Measurements from ENCODE around the gene OXCT2. TPM values are rescaled to one million over a fixed set of nuclear protein-coding genes. Genes with fewer than 3 reads are reported as not detected.
A peak's percentile ranks its signal among the peaks of the same experiment; 100 is the strongest.

Gene OXCT2
- total RNA-seq, 1 donor from 2014 or later: 0.36 TPM

DNA sequence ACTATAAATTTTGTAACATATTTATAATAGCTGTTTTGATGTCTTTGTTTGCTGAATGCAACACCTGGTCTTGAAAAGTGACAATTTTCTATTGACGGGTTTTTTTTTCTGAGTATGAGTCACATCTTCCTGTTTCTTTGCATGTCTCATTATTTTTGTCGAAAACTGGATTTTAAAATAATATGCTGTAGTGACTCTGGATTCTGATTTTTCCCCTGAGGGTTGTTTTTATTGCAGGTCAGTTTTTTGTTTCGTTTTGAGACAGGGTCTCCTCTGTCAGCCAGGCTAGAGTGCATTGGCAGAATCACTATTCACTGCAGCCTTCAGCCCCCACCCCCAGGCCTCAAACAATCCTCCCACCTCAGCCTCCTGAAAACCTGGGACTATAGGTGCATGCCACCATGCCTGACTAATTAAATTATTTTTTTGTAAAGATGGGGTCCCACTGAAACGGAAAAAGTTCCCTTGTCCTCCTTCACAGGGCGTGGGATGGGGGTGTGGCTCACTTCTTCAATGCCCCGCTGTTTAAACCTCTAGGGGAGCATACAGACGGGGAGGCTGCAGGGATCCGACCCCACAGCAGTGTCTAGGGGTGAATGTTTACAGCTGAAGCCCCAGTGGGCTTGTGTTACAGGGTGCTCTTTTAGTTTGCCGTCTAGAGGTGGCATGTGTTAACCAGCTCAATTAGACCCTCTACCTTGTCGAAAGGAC is 43.8 kb downstream of the OXCT2 start:
- no peak for DNase-seq (ENCODE audit: low spot score)
- no peak overlapping the region for H3K27ac Mint-ChIP-seq (ENCODE audit: unreplicated experiment)
- H3K27me3 Mint-ChIP-seq (ENCODE audit: unreplicated experiment): peaks cover 14% of the 10 kb centered on the region
- no peaks in the 10 kb centered on the region for H3K36me3 Mint-ChIP-seq (ENCODE audit: low read depth, unreplicated experiment)
- H3K4me3 Mint-ChIP-seq (ENCODE audit: unreplicated experiment): no peak overlapping the region
- no peak for TF ChIP-seq CTCF (IDR thresholded peaks at IDR 0.05; ENCODE audit: unreplicated experiment)
- no peaks in the 10 kb centered on the region for H3K4me1 Mint-ChIP-seq (ENCODE audit: unreplicated experiment)
- no peaks in the 10 kb centered on the region for H3K9me3 Mint-ChIP-seq (ENCODE audit: unreplicated experiment)

- H3K27ac Mint-ChIP-seq (ENCODE audit: unreplicated experiment): no peak overlapping the region
- DNase-seq (ENCODE audit: low spot score): no peak
- peaks cover 14% of the 10 kb centered on the region for H3K27me3 Mint-ChIP-seq (ENCODE audit: unreplicated experiment)
- H3K4me3 Mint-ChIP-seq (ENCODE audit: unreplicated experiment): no peak overlapping the region
- no peaks in the 10 kb centered on the region for H3K36me3 Mint-ChIP-seq (ENCODE audit: low read depth, unreplicated experiment)
- H3K4me1 Mint-ChIP-seq (ENCODE audit: unreplicated experiment): no peaks in the 10 kb centered on the region
- no peaks in the 10 kb centered on the region for H3K9me3 Mint-ChIP-seq (ENCODE audit: unreplicated experiment)
- TF ChIP-seq CTCF (IDR thresholded peaks at IDR 0.05; ENCODE audit: unreplicated experiment): no peak
Observed at GRCh38 chr1:39726600-39726999, 44.5 kb downstream of the OXCT2 start.

DNA sequence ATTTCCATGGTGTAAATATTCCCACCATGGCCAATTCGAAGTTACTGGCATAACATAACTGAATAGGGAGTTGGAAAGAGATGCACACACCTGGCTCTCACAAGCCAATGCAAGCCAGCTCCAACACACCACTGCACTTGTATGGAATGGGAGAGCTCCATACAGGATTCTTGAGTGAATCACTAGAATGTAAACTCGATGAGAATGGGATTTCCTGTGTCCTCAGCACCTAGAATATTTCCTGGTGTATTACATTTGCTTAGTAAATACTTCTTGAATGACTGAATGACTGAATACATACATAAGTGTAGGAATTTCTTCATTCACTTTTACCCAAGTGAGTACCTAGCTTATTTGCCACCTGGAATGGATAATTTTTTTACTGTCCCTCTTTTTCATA is 48.7 kb downstream of the OXCT2 start:
- no peaks in the 10 kb centered on the region for H3K9me3 Mint-ChIP-seq (ENCODE audit: unreplicated experiment)
- H3K36me3 Mint-ChIP-seq (ENCODE audit: low read depth, unreplicated experiment): no peaks in the 10 kb centered on the region
- no peak overlapping the region for H3K4me3 Mint-ChIP-seq (ENCODE audit: unreplicated experiment)
- H3K27ac Mint-ChIP-seq (ENCODE audit: unreplicated experiment): no peak overlapping the region
- no peaks in the 10 kb centered on the region for H3K4me1 Mint-ChIP-seq (ENCODE audit: unreplicated experiment)
- no peak for TF ChIP-seq CTCF (IDR thresholded peaks at IDR 0.05; ENCODE audit: unreplicated experiment)
- no peak for DNase-seq (ENCODE audit: low spot score)
- peaks cover 2% of the 10 kb centered on the region for H3K27me3 Mint-ChIP-seq (ENCODE audit: unreplicated experiment)

- no peaks in the 10 kb centered on the region for H3K4me1 Mint-ChIP-seq (ENCODE audit: unreplicated experiment)
- no peak overlapping the region for H3K27ac Mint-ChIP-seq (ENCODE audit: unreplicated experiment)
- H3K27me3 Mint-ChIP-seq (ENCODE audit: unreplicated experiment): no peaks in the 10 kb centered on the region
- no peak overlapping the region for H3K4me3 Mint-ChIP-seq (ENCODE audit: unreplicated experiment)
- no peaks in the 10 kb centered on the region for H3K36me3 Mint-ChIP-seq (ENCODE audit: low read depth, unreplicated experiment)
- no peaks in the 10 kb centered on the region for H3K9me3 Mint-ChIP-seq (ENCODE audit: unreplicated experiment)
- DNase-seq (ENCODE audit: low spot score): no peak
- no peak for TF ChIP-seq CTCF (IDR thresholded peaks at IDR 0.05; ENCODE audit: unreplicated experiment)
Observed at GRCh38 chr1:39721664-39722063, 49.5 kb downstream of the OXCT2 start.

- TF ChIP-seq CTCF (IDR thresholded peaks at IDR 0.05; ENCODE audit: unreplicated experiment): peak; percentile 89
- H3K36me3 Mint-ChIP-seq (ENCODE audit: low read depth, unreplicated experiment): no peaks in the 10 kb centered on the region
- no peak overlapping the region for H3K4me3 Mint-ChIP-seq (ENCODE audit: unreplicated experiment)
- no peaks in the 10 kb centered on the region for H3K4me1 Mint-ChIP-seq (ENCODE audit: unreplicated experiment)
- no peak overlapping the region for H3K27ac Mint-ChIP-seq (ENCODE audit: unreplicated experiment)
- no peak for DNase-seq (ENCODE audit: low spot score)
- no peaks in the 10 kb centered on the region for H3K27me3 Mint-ChIP-seq (ENCODE audit: unreplicated experiment)
- H3K9me3 Mint-ChIP-seq (ENCODE audit: unreplicated experiment): no peaks in the 10 kb centered on the region
Observed at GRCh38 chr1:39720094-39720999, 50.8 kb downstream of the OXCT2 start.
